Colonic mucosa (tissue), 4 donors: ENCODE data around the gene SRPRB. TPM values are rescaled to one million over a fixed set of nuclear protein-coding genes. Genes with fewer than 3 reads are reported as not detected.

Experiments used
- DNase-seq: peaks from one replicate; pipeline ENCODE4 v3.0.0-alpha.2; 2020
- H3K27ac ChIP-seq: fragments of 200-600 bp; one replicate; pipeline ENCODE4 v1.8.0; 2021
- H3K27me3 ChIP-seq: fragments of 200-600 bp; one replicate; pipeline ENCODE4 v1.8.0; 2021
- H3K36me3 ChIP-seq: fragments of 200-600 bp; one replicate; pipeline ENCODE4 v1.8.0; 2021
- H3K4me1 ChIP-seq: fragments of 200-600 bp; one replicate; pipeline ENCODE4 v1.8.0; 2021; ENCODE audit warnings: mild to moderate bottlenecking
- H3K4me3 ChIP-seq: fragments of 200-600 bp; one replicate; pipeline ENCODE4 v1.8.0; 2021
- H3K9ac ChIP-seq, 2 donors: one replicate each; pipeline ENCODE4 v1.7.0; 2013; ENCODE audit warnings: control low read depth in 2 of 2, low read depth in 2 of 2, low read length in 2 of 2
- H3K9me3 ChIP-seq: fragments of 200-600 bp; one replicate; pipeline ENCODE4 v1.8.0; 2021
- CTCF ChIP-seq: fragments of 200-600 bp; IDR thresholded peaks from one replicate; pipeline ENCODE4 v1.8.0; 2022; ENCODE audit warnings: antibody characterized with exemption, mild to moderate bottlenecking
- intact Hi-C: fragments of 100-400 bp; cut with DNase I; formaldehyde crosslinking; loops from one replicate; pipeline ENCODE4 v1.14.1; 2022
- total RNA-seq, 2 donors: library from RNA; stranded (reverse); fragmentation: NEBNext Ultra II Directional in 1 of 2; extraction: Animal tissue kit (Norgen Biotek cat#: 25700) in 1 of 2; gene quantifications; one replicate each; pipeline ENCODE4 v1.2.1, GENCODE V29; 2021
- donor health status: healthy.
- donor health status: DM: no; HTN: no; CAD: no.
- donor health status: DM: no; HTN: no; CAD: no.

SRPRB gene
- total RNA-seq, 2 donors from 2014 or later = 38.0 to 86.1 TPM

GRCh38 chr3:133833880-133834620 is 28.4 kb downstream of the SRPRB start:
- H3K9ac ChIP-seq = no peak overlapping the region
- H3K36me3 ChIP-seq = no peaks in the 10 kb centered on the region
- no peaks in the 10 kb centered on the region for H3K9me3 ChIP-seq
- peak; percentile 9 for DNase-seq
- no peaks in the 10 kb centered on the region for H3K27me3 ChIP-seq
- H3K4me1 ChIP-seq = no peaks in the 10 kb centered on the region
- H3K4me3 ChIP-seq = no peak overlapping the region
- TF ChIP-seq CTCF = no peak
- no peak overlapping the region for H3K27ac ChIP-seq
- intact Hi-C loops = no loop called here

- Histone ChIP-seq H3K27ac (no peak overlapping the region), H3K4me3 (no peak overlapping the region), H3K4me1 (no peaks in the 10 kb centered on the region), H3K9ac (no peak overlapping the region), H3K9me3 (no peaks in the 10 kb centered on the region), H3K27me3 (no peaks in the 10 kb centered on the region), H3K36me3 (no peaks in the 10 kb centered on the region)
- no peak for TF ChIP-seq CTCF
- intact Hi-C loops = no loop called here
- DNase-seq = peak; percentile 8
These were observed 29.2 kb downstream of the SRPRB start for GRCh38 chr3:133834621-133835417.

- no peak overlapping the region for H3K9ac ChIP-seq
- no peak overlapping the region for H3K27ac ChIP-seq
- no peak overlapping the region for H3K4me3 ChIP-seq
- no peaks in the 10 kb centered on the region for H3K4me1 ChIP-seq
- no peak for DNase-seq
- H3K36me3 ChIP-seq = no peaks in the 10 kb centered on the region
- intact Hi-C loops = no loop called here
- H3K27me3 ChIP-seq = no peaks in the 10 kb centered on the region
- H3K9me3 ChIP-seq = no peaks in the 10 kb centered on the region
- no peak for TF ChIP-seq CTCF
These were observed 29.8 kb downstream of the SRPRB start for GRCh38 chr3:133835418-133835743.

GRCh38 chr3:133835961-133836360 is 30.3 kb downstream of the SRPRB start:
- no peaks in the 10 kb centered on the region for H3K36me3 ChIP-seq
- H3K4me1 ChIP-seq = no peaks in the 10 kb centered on the region
- DNase-seq = peak; percentile 8
- no peak for TF ChIP-seq CTCF
- H3K9me3 ChIP-seq = no peaks in the 10 kb centered on the region
- intact Hi-C loops = no loop called here
- H3K27ac ChIP-seq = no peak overlapping the region
- H3K9ac ChIP-seq = no peak overlapping the region
- no peak overlapping the region for H3K4me3 ChIP-seq
- no peaks in the 10 kb centered on the region for H3K27me3 ChIP-seq

GRCh38 chr3:133836497-133837158 is 31.0 kb downstream of the SRPRB start:
- H3K9ac ChIP-seq = no peak overlapping the region
- H3K27ac ChIP-seq = no peak overlapping the region
- no peaks in the 10 kb centered on the region for H3K36me3 ChIP-seq
- H3K9me3 ChIP-seq = no peaks in the 10 kb centered on the region
- no peak overlapping the region for H3K4me3 ChIP-seq
- no peak for DNase-seq
- no peaks in the 10 kb centered on the region for H3K4me1 ChIP-seq
- TF ChIP-seq CTCF = no peak
- no peaks in the 10 kb centered on the region for H3K27me3 ChIP-seq
- intact Hi-C loops = no loop called here
